ENCODE results near the gene PRR13.

- TF ChIP-seq CTCF (IDR thresholded peaks at IDR 0.05; ENCODE audit: low read depth, low read length, poor library complexity, severe bottlenecking) (no peak), EZH2phosphoT487 (IDR thresholded peaks at IDR 0.05; ENCODE audit: borderline replicate concordance, low read length) (no peak)
These were observed 43.4 kb downstream of the PRR13 start for GRCh38 chr12:53484686-53485575.

Data from DOHH2 (cell line).